GM18861 (cell line): ENCODE results near the gene AKR7A3.
A peak's percentile ranks its signal among the peaks of the same experiment; 100 is the strongest.
"Not testable (repeated sequence)": the region's sequence is repeated elsewhere in the genome, so short reads cannot be mapped to it uniquely, and the experiment has no call there.

Experiments used
- ATAC-seq: cut with Tn5 transposase; IDR thresholded peaks from one replicate; pipeline ENCODE4 v1.9.1; 2021; ENCODE audit not compliant: unreplicated experiment

The AKR7A3 gene

DNA sequence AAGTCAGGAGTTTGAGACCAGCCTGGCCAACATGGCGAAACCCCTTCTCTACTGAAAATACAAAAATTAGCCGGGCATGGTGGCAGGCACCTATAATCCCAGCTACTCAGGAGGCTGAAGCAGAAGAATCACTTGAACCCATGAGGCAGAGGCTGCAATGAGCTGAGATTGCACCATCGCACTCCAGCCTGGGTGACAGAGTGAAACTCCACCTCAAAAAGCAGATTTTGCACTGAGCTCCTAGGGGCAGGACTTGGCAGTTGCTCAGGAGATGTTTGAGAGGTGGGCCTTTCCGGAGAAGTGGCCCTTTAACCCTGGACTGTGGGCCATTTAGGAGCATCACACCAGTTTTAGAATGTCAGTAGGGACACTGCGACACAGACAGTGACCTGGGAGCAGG lies 32.3 kb downstream of the AKR7A3 start:
- ATAC-seq: not testable (repeated sequence)

GRCh38 chr1:19255288-19255687 lies 33.3 kb downstream of the AKR7A3 start:
- no peak for ATAC-seq

DNA sequence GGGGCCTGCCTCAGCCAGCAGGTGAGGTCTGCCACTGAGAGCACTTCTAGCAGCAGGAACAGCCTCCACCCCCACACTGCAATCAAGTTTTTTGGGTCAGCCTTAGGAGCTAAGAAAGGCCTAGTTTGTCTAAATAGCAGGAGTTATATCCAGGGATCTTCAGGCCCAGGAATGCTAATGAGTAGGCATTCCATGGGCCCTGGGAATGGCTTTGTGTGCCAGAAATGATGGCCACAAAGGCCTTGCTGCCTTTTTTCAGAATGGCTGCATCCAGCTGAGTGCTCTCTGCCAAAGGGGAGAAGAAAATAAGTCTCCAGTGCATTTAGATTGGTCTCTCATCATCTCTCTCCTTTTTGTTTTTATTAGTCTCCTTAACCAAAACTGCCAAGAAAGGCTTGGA lies 34.2 kb downstream of the AKR7A3 start:
- ATAC-seq: no peak

GRCh38 chr1:19251305-19252196 lies 37.0 kb downstream of the AKR7A3 start, which contains the start of the genes EMC1 and MRTO4:
TSS of gene EMC1 (minus strand) at chr1:19251524. CDS start at chr1:19251509, 15 bp downstream.
TSS of gene MRTO4 (plus strand) at chr1:19251805. CDS start at chr1:19251836, 31 bp downstream.
- ATAC-seq: peak; percentile 75

DNA sequence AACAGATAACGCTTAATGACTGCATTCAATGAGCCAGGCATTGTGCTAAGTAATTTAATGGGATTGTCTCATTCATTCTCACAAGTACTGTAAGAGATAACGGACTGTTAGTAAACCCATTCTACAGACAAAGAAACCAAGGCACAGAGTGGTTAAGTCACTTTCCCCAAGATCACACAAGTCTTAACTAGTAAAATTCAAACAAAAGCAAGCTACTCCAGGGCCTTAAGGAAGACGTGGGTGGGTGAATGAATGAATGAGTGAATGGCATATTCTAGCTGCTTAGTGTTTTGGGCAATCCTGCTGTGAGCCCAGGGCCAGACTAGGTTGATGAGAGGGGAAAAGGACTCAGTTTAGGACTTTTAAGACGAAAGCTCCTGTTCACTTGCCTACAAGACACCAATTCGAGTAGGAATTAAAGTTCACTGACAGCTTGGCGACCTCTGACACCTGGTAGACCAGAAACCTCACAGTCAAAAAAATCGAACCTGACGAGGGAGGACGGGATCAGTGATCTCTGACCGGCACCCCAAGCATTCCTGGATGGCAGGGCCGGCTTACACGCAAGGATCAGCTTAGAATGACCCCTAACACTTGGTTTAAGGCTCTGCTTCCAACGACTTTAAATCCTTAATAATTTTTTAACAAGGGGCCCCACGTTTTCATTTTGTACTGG lies 37.8 kb downstream of the AKR7A3 start:
- no peak for ATAC-seq

GRCh38 chr1:19240673-19241538 lies 47.7 kb downstream of the AKR7A3 start:
- no peak for ATAC-seq

- no peak for ATAC-seq
These were observed 48.7 kb downstream of the AKR7A3 start for GRCh38 chr1:19239876-19240275.

DNA sequence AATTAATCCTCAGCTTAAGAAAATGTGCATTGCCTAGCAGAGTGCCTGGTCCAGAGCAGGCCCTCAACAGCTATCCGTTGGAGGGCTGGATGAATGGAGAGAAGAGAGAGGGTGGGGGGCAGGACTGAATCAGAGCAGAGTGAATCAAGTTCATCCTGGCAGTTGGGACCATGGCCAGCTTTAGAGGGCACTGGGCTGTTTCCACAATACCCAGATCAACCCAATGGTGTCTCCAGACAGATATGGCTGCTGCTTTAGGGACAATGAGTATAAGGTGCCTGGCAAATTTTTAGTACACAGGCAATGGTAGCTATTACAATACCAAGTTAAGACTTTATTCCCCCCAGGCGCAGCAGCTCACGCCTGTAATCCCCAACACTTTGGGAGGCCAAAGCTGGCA lies 54.3 kb downstream of the AKR7A3 start:
- no peak for ATAC-seq
